NCI-H1694 (cell line): Measurements from ENCODE around the gene SYNM.
"Not testable (repeated sequence)": the region's sequence is repeated elsewhere in the genome, so short reads cannot be mapped to it uniquely, and the experiment has no call there.

Experiments used
- DNase-seq: peaks from one replicate; lab custom pipeline; 2025; lab: John Stamatoyannopoulos, UW

Gene SYNM, protein sequence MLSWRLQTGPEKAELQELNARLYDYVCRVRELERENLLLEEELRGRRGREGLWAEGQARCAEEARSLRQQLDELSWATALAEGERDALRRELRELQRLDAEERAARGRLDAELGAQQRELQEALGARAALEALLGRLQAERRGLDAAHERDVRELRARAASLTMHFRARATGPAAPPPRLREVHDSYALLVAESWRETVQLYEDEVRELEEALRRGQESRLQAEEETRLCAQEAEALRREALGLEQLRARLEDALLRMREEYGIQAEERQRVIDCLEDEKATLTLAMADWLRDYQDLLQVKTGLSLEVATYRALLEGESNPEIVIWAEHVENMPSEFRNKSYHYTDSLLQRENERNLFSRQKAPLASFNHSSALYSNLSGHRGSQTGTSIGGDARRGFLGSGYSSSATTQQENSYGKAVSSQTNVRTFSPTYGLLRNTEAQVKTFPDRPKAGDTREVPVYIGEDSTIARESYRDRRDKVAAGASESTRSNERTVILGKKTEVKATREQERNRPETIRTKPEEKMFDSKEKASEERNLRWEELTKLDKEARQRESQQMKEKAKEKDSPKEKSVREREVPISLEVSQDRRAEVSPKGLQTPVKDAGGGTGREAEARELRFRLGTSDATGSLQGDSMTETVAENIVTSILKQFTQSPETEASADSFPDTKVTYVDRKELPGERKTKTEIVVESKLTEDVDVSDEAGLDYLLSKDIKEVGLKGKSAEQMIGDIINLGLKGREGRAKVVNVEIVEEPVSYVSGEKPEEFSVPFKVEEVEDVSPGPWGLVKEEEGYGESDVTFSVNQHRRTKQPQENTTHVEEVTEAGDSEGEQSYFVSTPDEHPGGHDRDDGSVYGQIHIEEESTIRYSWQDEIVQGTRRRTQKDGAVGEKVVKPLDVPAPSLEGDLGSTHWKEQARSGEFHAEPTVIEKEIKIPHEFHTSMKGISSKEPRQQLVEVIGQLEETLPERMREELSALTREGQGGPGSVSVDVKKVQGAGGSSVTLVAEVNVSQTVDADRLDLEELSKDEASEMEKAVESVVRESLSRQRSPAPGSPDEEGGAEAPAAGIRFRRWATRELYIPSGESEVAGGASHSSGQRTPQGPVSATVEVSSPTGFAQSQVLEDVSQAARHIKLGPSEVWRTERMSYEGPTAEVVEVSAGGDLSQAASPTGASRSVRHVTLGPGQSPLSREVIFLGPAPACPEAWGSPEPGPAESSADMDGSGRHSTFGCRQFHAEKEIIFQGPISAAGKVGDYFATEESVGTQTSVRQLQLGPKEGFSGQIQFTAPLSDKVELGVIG (N-terminal part only)

GRCh38 chr15:99104788-99105513 is at the start of gene SYNM:
Gene SYNM, plus strand, starts transcription at chr15:99105080. Its CDS starts 120 bp downstream, at chr15:99105200.
- DNase-seq: peak; percentile 2

- no peak for DNase-seq
These were observed 49.2 kb upstream of the SYNM start for GRCh38 chr15:99055555-99056134.

GRCh38 chr15:99057020-99057419 is 47.9 kb upstream of the SYNM start:
- no peak for DNase-seq

GRCh38 chr15:99057697-99058420 is 47.0 kb upstream of the SYNM start:
- no peak for DNase-seq

- no peak for DNase-seq
These were observed 46.4 kb upstream of the SYNM start for GRCh38 chr15:99058421-99058870.

GRCh38 chr15:99059010-99059981 is 45.6 kb upstream of the SYNM start:
- peak; percentile 8 for DNase-seq

- DNase-seq: not testable (repeated sequence)
These were observed 44.7 kb upstream of the SYNM start for GRCh38 chr15:99060186-99060585.

DNA sequence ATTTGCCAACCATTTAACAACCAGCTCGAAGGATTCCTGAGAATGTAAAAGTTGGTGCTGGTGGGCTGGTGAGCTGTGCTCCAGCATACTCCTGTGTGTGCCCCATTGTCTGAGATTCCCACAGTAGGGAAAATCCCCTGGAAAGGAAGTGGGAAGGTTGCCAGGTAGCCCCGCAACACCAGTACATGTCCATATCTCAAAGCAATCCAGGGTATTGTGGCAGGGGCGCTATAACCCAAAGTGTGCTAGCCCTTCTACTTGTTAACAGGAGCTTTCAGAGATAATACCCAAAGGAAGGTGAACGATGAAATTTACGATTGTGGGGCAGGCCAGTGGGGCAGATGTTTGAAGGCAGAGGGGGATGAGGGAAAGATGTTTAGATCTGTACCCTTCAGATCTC is 42.7 kb upstream of the SYNM start:
- no peak for DNase-seq

- DNase-seq: no peak
These were observed 36.7 kb upstream of the SYNM start for GRCh38 chr15:99068186-99068585.

- DNase-seq: no peak
These were observed 34.7 kb upstream of the SYNM start for GRCh38 chr15:99070208-99070607.

- no peak for DNase-seq
These were observed 33.7 kb upstream of the SYNM start for GRCh38 chr15:99071091-99071680.

DNA sequence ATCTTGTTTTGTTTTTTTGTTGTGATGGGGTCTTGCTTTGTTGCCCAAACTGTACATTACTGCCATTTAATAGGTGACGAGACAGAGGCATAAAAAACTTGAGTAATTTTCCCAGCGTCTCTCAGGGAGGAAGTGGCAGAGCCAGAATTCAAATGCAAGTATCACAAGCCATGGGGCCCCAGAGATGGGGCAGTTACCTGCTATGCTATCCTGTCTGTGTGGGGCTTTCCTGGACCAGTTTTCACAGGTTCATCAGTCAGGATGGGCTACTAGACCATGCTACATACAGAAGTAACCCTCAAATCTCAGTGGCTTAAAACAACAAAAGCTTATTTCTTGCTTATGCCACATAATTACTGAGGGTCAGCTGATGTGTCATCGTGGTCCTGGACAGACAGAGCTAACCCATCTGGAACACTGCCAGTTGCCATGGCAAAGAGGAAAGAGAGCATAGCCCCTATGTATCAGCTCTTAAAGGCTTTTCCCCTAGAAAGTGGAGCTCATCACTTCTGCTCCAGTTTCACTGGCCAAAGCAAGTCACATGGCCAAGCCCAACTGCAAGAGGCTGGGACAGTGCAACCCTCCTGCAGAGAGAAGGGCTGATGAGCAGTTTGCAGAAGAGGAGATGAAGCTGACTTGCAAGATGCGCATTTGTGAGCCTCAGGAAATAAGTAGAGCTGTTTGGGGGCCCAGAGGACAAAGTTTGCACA is 31.7 kb upstream of the SYNM start:
- DNase-seq: no peak

DNA sequence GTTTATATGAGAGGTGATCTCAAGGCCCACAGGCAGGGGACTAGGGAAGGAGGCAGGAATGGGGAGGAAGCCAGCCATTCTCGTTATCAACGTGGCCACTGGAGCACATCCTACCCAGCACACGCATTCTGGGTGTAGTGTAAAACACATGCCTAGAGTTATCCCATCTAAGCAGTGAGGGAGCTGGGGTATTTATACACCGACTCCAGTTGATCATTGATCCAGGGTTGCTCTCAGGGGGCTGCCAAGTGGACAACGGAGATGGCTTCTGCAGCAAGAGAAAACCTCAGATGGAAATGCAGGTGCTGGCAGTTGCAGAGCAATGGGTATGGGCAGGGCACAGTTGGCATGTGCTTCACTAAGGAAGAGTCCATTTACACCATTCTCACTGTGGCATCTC is 30.4 kb upstream of the SYNM start:
- no peak for DNase-seq

GRCh38 chr15:99075059-99075652 is 29.7 kb upstream of the SYNM start:
- not testable (repeated sequence) for DNase-seq

- DNase-seq: no peak
These were observed 28.8 kb upstream of the SYNM start for GRCh38 chr15:99076109-99076508.

DNA sequence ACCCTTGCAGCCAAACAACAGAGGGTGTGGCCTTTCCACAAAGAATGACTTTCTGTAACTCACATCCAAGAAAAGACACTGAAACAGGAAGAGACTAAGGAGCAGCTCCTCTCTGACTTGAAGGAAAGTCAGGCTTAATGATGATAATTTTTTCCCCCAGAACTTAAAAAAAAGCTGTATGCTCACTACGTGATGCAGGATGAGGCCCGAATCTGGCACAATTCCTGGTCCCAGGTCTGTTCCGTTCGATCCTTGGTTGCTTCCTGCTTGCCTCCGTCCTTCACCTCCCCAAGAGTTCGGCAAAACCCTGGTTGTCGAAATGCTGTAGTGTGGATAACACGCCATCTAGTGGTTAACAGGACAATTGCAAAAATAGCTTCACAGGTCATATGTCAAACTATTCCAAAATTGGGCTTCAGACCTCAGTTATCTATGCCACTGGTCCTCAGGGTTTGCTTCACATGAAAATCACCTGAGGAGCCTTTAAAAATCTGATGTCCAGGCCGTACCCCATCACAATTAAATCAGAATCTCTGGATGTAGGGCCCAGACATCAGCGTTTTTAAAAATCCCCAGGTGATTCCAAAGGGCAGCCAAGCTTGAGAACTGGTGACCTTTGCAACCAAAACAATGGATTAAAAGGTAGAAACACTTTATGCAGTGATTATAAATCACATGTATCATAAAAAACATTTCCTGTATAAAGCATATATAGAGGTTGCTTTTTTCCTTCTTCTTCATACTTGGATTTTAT is 28.1 kb upstream of the SYNM start:
- peak; percentile 38 for DNase-seq

GRCh38 chr15:99082798-99083197 is 22.1 kb upstream of the SYNM start:
- no peak for DNase-seq
